Keratinocyte (primary cell): ENCODE measurements around the gene RIPOR2.

Experiments
- CTCF ChIP-seq, 3 experiments: IDR thresholded peaks in 1 of 3; conservative IDR thresholded peaks in 1 of 3; optimal IDR thresholded peaks in 1 of 3; 2 replicates in 2 of 3; 3 replicates in 1 of 3; pipeline versions ENCODE3 to v1.5.1; 2011; ENCODE audit warnings: low read length in 3 of 3, mild to moderate bottlenecking in 3 of 3, moderate library complexity in 2 of 3, control low read depth in 1 of 3, inconsistent platforms in 1 of 3; ENCODE audit not compliant: insufficient read depth in 2 of 3; ENCODE audit errors: extremely low read depth in 1 of 3
- EZH2 ChIP-seq: IDR thresholded peaks from one replicate; pipeline ENCODE4 v1.6.1; 2012; ENCODE audit warnings: inconsistent platforms, mild to moderate bottlenecking, low read length, moderate library complexity

DNA sequence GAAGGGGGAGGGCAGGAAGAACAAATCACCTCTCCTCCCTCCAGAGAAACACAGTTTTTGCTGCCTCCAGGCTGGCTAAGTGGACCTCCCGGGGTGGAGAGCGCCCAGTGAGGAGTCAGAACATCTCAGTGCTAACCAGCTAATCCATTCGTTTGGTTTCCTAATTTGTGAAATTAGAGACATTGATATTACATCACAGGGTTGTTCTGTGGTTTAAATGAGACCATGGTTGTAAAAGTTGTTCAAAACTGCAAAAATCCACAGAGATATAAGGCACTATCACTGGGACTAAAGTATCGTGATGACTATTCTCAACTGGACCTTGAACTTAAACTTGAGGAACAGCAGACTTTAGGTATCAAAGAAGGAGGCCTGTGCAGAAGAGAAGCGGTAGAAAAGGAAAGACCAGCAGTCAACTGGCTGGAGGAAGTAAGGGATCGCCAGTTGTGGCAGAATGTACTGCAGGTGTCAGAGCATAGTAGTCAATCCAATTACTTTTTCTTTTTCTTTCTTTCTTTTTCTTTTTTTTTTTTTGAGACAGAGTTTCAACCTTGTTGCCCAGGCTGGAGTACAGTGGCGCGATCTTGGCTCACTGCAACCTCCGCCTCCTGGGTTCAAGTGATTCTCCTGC lies 33.9 kb downstream of the RIPOR2 start:
- no peak for TF ChIP-seq CTCF (optimal IDR thresholded peaks at IDR 0.05 in 1 of 3, IDR thresholded peaks at IDR 0.05 in 1 of 3, conservative IDR thresholded peaks at IDR 0.05 in 1 of 3; ENCODE audit: extremely low read depth in 1 of 3, insufficient read depth in 2 of 3, low read length in 3 of 3)
- no peak for TF ChIP-seq EZH2
